HFF-Myc (cell line): Measurements from ENCODE around the gene OR2T1.

Experiments
- DNase-seq: peaks from one replicate; pipeline ENCODE4 v3.0.0-alpha.2; 2011; ENCODE audit warnings: low read depth; ENCODE audit errors: extremely low read depth
- H3K4me3 ChIP-seq: replicated peaks from 2 replicates; pipeline ENCODE4 v1.5.1; 2011; ENCODE audit warnings: low read depth, mild to moderate bottlenecking, control low read depth, low read length
- CTCF ChIP-seq: IDR thresholded peaks from 2 replicates; pipeline ENCODE4 v1.5.1; 2012; ENCODE audit warnings: mild to moderate bottlenecking, low read depth, low read length, control low read depth; ENCODE audit errors: missing control alignments

Gene OR2T1

DNA sequence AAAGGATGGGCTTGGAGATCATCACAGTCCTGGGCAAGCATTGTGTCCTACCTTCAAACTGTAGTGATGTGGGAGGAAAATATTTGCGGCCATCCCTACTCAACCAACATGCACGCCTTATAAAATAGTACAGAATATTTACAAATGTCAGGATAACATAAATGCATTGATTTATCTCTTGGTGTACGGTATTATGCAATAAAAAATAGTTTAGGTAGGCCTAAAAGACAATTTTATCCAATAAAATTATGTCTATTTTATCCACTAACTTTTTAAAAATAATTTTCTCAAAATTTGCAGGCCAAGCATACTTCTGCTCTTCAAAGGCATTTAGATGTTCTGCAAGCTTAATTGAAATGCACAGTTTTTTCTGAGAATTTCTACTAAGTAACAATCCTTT is at the start of gene OR2T1:
Gene OR2T1, plus strand, starts transcription at position 301 of the 400 bp plus-strand sequence. CDS start 3,100 bp downstream, outside the sequence.
- no peak for DNase-seq
- no peak for TF ChIP-seq CTCF
- no peak within 1 kb of the TSS for H3K4me3 ChIP-seq

- DNase-seq = no peak
Observed at GRCh38 chr1:248359415-248359814, 43.4 kb upstream of the OR2T1 start.

GRCh38 chr1:248361121-248361715 is 41.6 kb upstream of the OR2T1 start, which contains the start of gene OR2T4:
TSS of gene OR2T4 (plus strand) at chr1:248361665. CDS start at chr1:248361665, 0 bp downstream.
- TF ChIP-seq CTCF = no peak
- no peak within 1 kb of the TSS for H3K4me3 ChIP-seq
- DNase-seq = no peak

More at GRCh38 chr1:248359415-248359814, 43.4 kb upstream of the OR2T1 start:
- H3K4me3 ChIP-seq = no peak overlapping the region
- TF ChIP-seq CTCF = no peak

GRCh38 chr1:248366609-248367008 is 36.2 kb upstream of the OR2T1 start:
- no peak for TF ChIP-seq CTCF
- no peak overlapping the region for H3K4me3 ChIP-seq
- DNase-seq = no peak

- no peak for TF ChIP-seq CTCF
- DNase-seq = no peak
- H3K4me3 ChIP-seq = no peak overlapping the region
Observed at GRCh38 chr1:248372394-248372793, 30.5 kb upstream of the OR2T1 start.

DNA sequence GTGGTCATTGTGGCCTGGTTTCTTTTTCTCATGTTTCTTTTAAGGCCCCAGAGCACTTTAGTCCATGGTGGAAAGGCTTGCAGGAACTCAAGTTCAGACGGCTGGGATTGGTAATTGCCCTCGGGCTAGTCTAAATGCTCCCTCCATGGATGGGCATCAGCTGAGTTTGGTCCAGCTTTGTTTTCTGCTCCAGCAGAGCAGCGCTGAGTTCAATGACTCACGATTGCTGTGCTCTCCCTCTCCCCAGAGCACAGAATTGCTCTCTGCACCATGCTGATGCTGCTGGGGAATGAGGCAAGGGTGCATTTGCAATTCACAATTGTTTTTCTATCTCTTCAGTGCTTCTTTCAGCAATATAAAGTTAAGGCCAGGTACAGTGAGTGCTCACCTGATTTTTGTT is 29.1 kb upstream of the OR2T1 start:
- no peak for TF ChIP-seq CTCF
- no peak overlapping the region for H3K4me3 ChIP-seq
- DNase-seq = no peak

GRCh38 chr1:248375446-248375845 is 27.4 kb upstream of the OR2T1 start, which contains the start of gene OR2T6:
TSS of gene OR2T6 (plus strand) at chr1:248375746. CDS start at chr1:248387609, 11,863 bp downstream.
- H3K4me3 ChIP-seq = no peak within 1 kb of the TSS
- DNase-seq = no peak
- TF ChIP-seq CTCF = no peak
